Omental fat pad (tissue), 4 donors: Measurements from ENCODE around the gene CISD2. TPM values are rescaled to one million over a fixed set of nuclear protein-coding genes. Genes with fewer than 3 reads are reported as not detected.
"Not testable (repeated sequence)": the region's sequence is repeated elsewhere in the genome, so short reads cannot be mapped to it uniquely, and the experiment has no call there.

Experiments
- ATAC-seq: fragments of 150-250 bp; one replicate; pipeline ENCODE4 v1.9.1; 2016; ENCODE audit warnings: mild to moderate bottlenecking, moderate library complexity; ENCODE audit not compliant: low FRiP score
- DNase-seq: peaks from one replicate; pipeline ENCODE4 v3.0.0-alpha.2; 2019; ENCODE audit warnings: low spot score
- CTCF ChIP-seq, 3 donors: fragments of 450-650 bp; IDR thresholded peaks; one replicate each; pipeline ENCODE4 v1.5.1; 2016 to 2017; ENCODE audit warnings: antibody characterized with exemption in 3 of 3, mild to moderate bottlenecking in 3 of 3, moderate library complexity in 2 of 3
- total RNA-seq, 4 donors: library from RNA; depleted of rRNA; stranded (reverse); fragments of >200 nt; gene quantifications; one replicate each; pipeline ENCODE4 v1.1.0, GENCODE V29; 2016

The CISD2 gene
- total RNA-seq, 4 donors from 2014 or later = 7.4 to 18.9 (median 14.1) TPM

- ATAC-seq (peak; percentile 64), DNase-seq (no peak)
- no peak for TF ChIP-seq CTCF (IDR thresholded peaks at IDR 0.05)
Measured at GRCh38 chr4:102868153-102868780, 525 bp upstream of the CISD2 start.

GRCh38 chr4:102869569-102870197, 891 bp downstream of the CISD2 start:
- no peak for DNase-seq
- ATAC-seq = peak; percentile 41
- TF ChIP-seq CTCF (IDR thresholded peaks at IDR 0.05) = no peak

GRCh38 chr4:102871772-102872171, 3.0 kb downstream of the CISD2 start:
- no peak for TF ChIP-seq CTCF (IDR thresholded peaks at IDR 0.05)
- DNase-seq (no peak), ATAC-seq (no peak)

GRCh38 chr4:102877477-102878106, 8.8 kb downstream of the CISD2 start:
- ATAC-seq, DNase-seq: not testable (repeated sequence)

- not testable (repeated sequence) for DNase-seq, ATAC-seq
Measured at GRCh38 chr4:102878349-102878748, 9.6 kb downstream of the CISD2 start.

GRCh38 chr4:102878901-102879300, 10.1 kb downstream of the CISD2 start:
- no peak for TF ChIP-seq CTCF (IDR thresholded peaks at IDR 0.05)
- DNase-seq = no peak
- no peak for ATAC-seq

GRCh38 chr4:102881343-102881742, 12.6 kb downstream of the CISD2 start:
- ATAC-seq (no peak), DNase-seq (no peak)
- TF ChIP-seq CTCF (IDR thresholded peaks at IDR 0.05) = no peak

GRCh38 chr4:102883278-102883677, 14.5 kb downstream of the CISD2 start:
- ATAC-seq = no peak
- TF ChIP-seq CTCF (IDR thresholded peaks at IDR 0.05) = no peak
- no peak for DNase-seq

- DNase-seq, ATAC-seq: not testable (repeated sequence)
Measured at GRCh38 chr4:102888570-102888969, 19.8 kb downstream of the CISD2 start.

GRCh38 chr4:102889866-102890265, 21.1 kb downstream of the CISD2 start:
- ATAC-seq, DNase-seq: not testable (repeated sequence)

- ATAC-seq, DNase-seq: not testable (repeated sequence)
Measured at GRCh38 chr4:102896547-102896946, 27.8 kb downstream of the CISD2 start.

GRCh38 chr4:102897610-102898009, 28.8 kb downstream of the CISD2 start:
- not testable (repeated sequence) for ATAC-seq, DNase-seq
